Activated CD4-positive, alpha-beta T cell treated with anti-CD3 and anti-CD28 coated beads, Interleukin-2, amount 10 ng/mL, durations not matched to agents 24 days and 14 days (primary cell): ENCODE results near the gene OR2T33. TPM values are rescaled to one million over a fixed set of nuclear protein-coding genes. Genes with fewer than 3 reads are reported as not detected.
"Not testable (repeated sequence)": the region's sequence is repeated elsewhere in the genome, so short reads cannot be mapped to it uniquely, and the experiment has no call there.

ENCODE experiments used
- DNase-seq: peaks from one replicate; pipeline ENCODE4 v3.0.0; 2022
- H3K27ac Mint-ChIP-seq: one replicate; pipeline ENCODE4 v1.8.0; 2022; ENCODE audit warnings: mild to moderate bottlenecking, mixed read lengths
- H3K27me3 Mint-ChIP-seq: one replicate; pipeline ENCODE4 v1.8.0; 2022; ENCODE audit warnings: mixed read lengths
- H3K36me3 Mint-ChIP-seq: one replicate; pipeline ENCODE4 v1.8.0; 2022; ENCODE audit warnings: low read depth, mild to moderate bottlenecking, mixed read lengths
- H3K4me1 Mint-ChIP-seq: one replicate; pipeline ENCODE4 v1.8.0; 2021; ENCODE audit warnings: mixed read lengths
- H3K4me3 Mint-ChIP-seq: one replicate; pipeline ENCODE4 v1.8.0; 2022; ENCODE audit warnings: mild to moderate bottlenecking, moderate library complexity, mixed read lengths
- H3K9me3 Mint-ChIP-seq: one replicate; pipeline ENCODE4 v1.8.0; 2021; ENCODE audit warnings: mixed read lengths
- intact Hi-C: fragments of 100-400 bp; cut with micrococcal nuclease; formaldehyde crosslinking; loops from one replicate; pipeline ENCODE4 v1.15.1; 2023
- total RNA-seq: library from RNA; stranded (reverse); gene quantifications from 2 replicates; pipeline ENCODE4 v1.2.3, GENCODE V29; 2022

The OR2T33 gene
- total RNA-seq = not detected in 2 replicates

GRCh38 chr1:248277876-248278275 lies at the start of gene OR2T33:
Gene OR2T33, minus strand, starts transcription at chr1:248277976. Its CDS starts 4,162 bp downstream, at chr1:248273814.
- Mint-ChIP-seq H3K4me1 (no peaks in the 10 kb centered on the region), H3K27ac (no peak within 1 kb of the TSS), H3K36me3 (no peaks in the 10 kb centered on the region), H3K9me3 (no peaks in the 10 kb centered on the region), H3K27me3 (no peaks in the 10 kb centered on the region), H3K4me3 (no peak within 1 kb of the TSS)
- DNase-seq = no peak
- intact Hi-C loops = no loop called here

GRCh38 chr1:248324468-248324867 lies 46.7 kb upstream of the OR2T33 start, which contains the start of gene OR2M7:
Gene OR2M7, minus strand, starts transcription at chr1:248324568. Its CDS starts 0 bp downstream, at chr1:248324568.
- no peaks in the 10 kb centered on the region for H3K9me3 Mint-ChIP-seq
- no peaks in the 10 kb centered on the region for H3K27me3 Mint-ChIP-seq
- no peak within 1 kb of the TSS for H3K27ac Mint-ChIP-seq
- no peak for DNase-seq
- H3K4me3 Mint-ChIP-seq = no peak within 1 kb of the TSS
- no peaks in the 10 kb centered on the region for H3K36me3 Mint-ChIP-seq
- H3K4me1 Mint-ChIP-seq = no peaks in the 10 kb centered on the region
- intact Hi-C loops = no loop called here

- peaks cover 15% of the 10 kb centered on the region for H3K9me3 Mint-ChIP-seq
- no peaks in the 10 kb centered on the region for H3K36me3 Mint-ChIP-seq
- no peak overlapping the region for H3K27ac Mint-ChIP-seq
- intact Hi-C loops = no loop called here
- H3K4me1 Mint-ChIP-seq = no peaks in the 10 kb centered on the region
- no peak overlapping the region for H3K4me3 Mint-ChIP-seq
- DNase-seq = no peak
- H3K27me3 Mint-ChIP-seq = no peaks in the 10 kb centered on the region
These were observed 39.0 kb upstream of the OR2T33 start for GRCh38 chr1:248316796-248317195.

- intact Hi-C loops, H3K36me3 Mint-ChIP-seq, H3K27me3 Mint-ChIP-seq, DNase-seq, H3K9me3 Mint-ChIP-seq, H3K4me3 Mint-ChIP-seq, H3K4me1 Mint-ChIP-seq, H3K27ac Mint-ChIP-seq: not testable (repeated sequence)
These were observed 29.0 kb upstream of the OR2T33 start for GRCh38 chr1:248306740-248307139.

- H3K27ac Mint-ChIP-seq = no peak overlapping the region
- no peaks in the 10 kb centered on the region for H3K36me3 Mint-ChIP-seq
- H3K27me3 Mint-ChIP-seq = no peaks in the 10 kb centered on the region
- intact Hi-C loops = no loop called here
- no peak for DNase-seq
- no peaks in the 10 kb centered on the region for H3K4me1 Mint-ChIP-seq
- no peak overlapping the region for H3K4me3 Mint-ChIP-seq
- H3K9me3 Mint-ChIP-seq = no peaks in the 10 kb centered on the region
These were observed 28.3 kb upstream of the OR2T33 start for GRCh38 chr1:248306103-248306502.

GRCh38 chr1:248305672-248306071 lies 27.9 kb upstream of the OR2T33 start:
- H3K4me1 Mint-ChIP-seq, DNase-seq, H3K27me3 Mint-ChIP-seq, H3K27ac Mint-ChIP-seq, intact Hi-C loops, H3K4me3 Mint-ChIP-seq, H3K36me3 Mint-ChIP-seq, H3K9me3 Mint-ChIP-seq: not testable (repeated sequence)

GRCh38 chr1:248303324-248303723 lies 25.5 kb upstream of the OR2T33 start, which contains the start of gene OR2T12:
Gene OR2T12, minus strand, starts transcription at chr1:248303424. Its CDS starts 7,846 bp downstream, at chr1:248295578.
- no peaks in the 10 kb centered on the region for H3K9me3 Mint-ChIP-seq

GRCh38 chr1:248288391-248288790 lies 10.6 kb upstream of the OR2T33 start:
- intact Hi-C loops = no loop called here
- Mint-ChIP-seq H3K4me1 (no peaks in the 10 kb centered on the region), H3K27me3 (no peaks in the 10 kb centered on the region), H3K9me3 (no peaks in the 10 kb centered on the region), H3K36me3 (no peaks in the 10 kb centered on the region), H3K4me3 (no peak overlapping the region), H3K27ac (no peak overlapping the region)
- DNase-seq = no peak

More at GRCh38 chr1:248303324-248303723, 25.5 kb upstream of the OR2T33 start, which contains the start of gene OR2T12:
- intact Hi-C loops = no loop called here
- no peaks in the 10 kb centered on the region for H3K4me1 Mint-ChIP-seq
- H3K27ac Mint-ChIP-seq = no peak within 1 kb of the TSS
- no peaks in the 10 kb centered on the region for H3K27me3 Mint-ChIP-seq
- no peaks in the 10 kb centered on the region for H3K36me3 Mint-ChIP-seq
- H3K4me3 Mint-ChIP-seq = no peak within 1 kb of the TSS
- no peak for DNase-seq

GRCh38 chr1:248273225-248273624 lies 4.6 kb downstream of the OR2T33 start:
- H3K27me3 Mint-ChIP-seq, H3K36me3 Mint-ChIP-seq, H3K4me1 Mint-ChIP-seq, H3K27ac Mint-ChIP-seq, H3K4me3 Mint-ChIP-seq, intact Hi-C loops, DNase-seq, H3K9me3 Mint-ChIP-seq: not testable (repeated sequence)

GRCh38 chr1:248268178-248268577 lies 9.6 kb downstream of the OR2T33 start:
- no peak for DNase-seq
- no peak overlapping the region for H3K27ac Mint-ChIP-seq
- H3K4me1 Mint-ChIP-seq = no peaks in the 10 kb centered on the region
- H3K27me3 Mint-ChIP-seq = no peaks in the 10 kb centered on the region
- no peaks in the 10 kb centered on the region for H3K9me3 Mint-ChIP-seq
- intact Hi-C loops = no loop called here
- H3K4me3 Mint-ChIP-seq = no peak overlapping the region
- no peaks in the 10 kb centered on the region for H3K36me3 Mint-ChIP-seq

- H3K27ac Mint-ChIP-seq, DNase-seq, intact Hi-C loops, H3K4me3 Mint-ChIP-seq, H3K36me3 Mint-ChIP-seq, H3K9me3 Mint-ChIP-seq, H3K4me1 Mint-ChIP-seq, H3K27me3 Mint-ChIP-seq: not testable (repeated sequence)
These were observed 18.5 kb downstream of the OR2T33 start for GRCh38 chr1:248259309-248259708.

- no peak overlapping the region for H3K27ac Mint-ChIP-seq
- H3K4me3 Mint-ChIP-seq = peak overlapping the region; percentile 39
- H3K36me3 Mint-ChIP-seq = no peaks in the 10 kb centered on the region
- H3K27me3 Mint-ChIP-seq = peaks cover 5% of the 10 kb centered on the region
- peaks cover 5% of the 10 kb centered on the region for H3K4me1 Mint-ChIP-seq
- intact Hi-C loops = no loop called here
- DNase-seq = peak; percentile 71
- no peaks in the 10 kb centered on the region for H3K9me3 Mint-ChIP-seq
These were observed 34.6 kb downstream of the OR2T33 start for GRCh38 chr1:248243204-248243603.

GRCh38 chr1:248239478-248239877 lies 38.3 kb downstream of the OR2T33 start:
- H3K36me3 Mint-ChIP-seq = no peaks in the 10 kb centered on the region
- no peaks in the 10 kb centered on the region for H3K9me3 Mint-ChIP-seq
- no peak overlapping the region for H3K4me3 Mint-ChIP-seq
- intact Hi-C loops = no loop called here
- peaks cover 5% of the 10 kb centered on the region for H3K27me3 Mint-ChIP-seq
- peaks cover 5% of the 10 kb centered on the region for H3K4me1 Mint-ChIP-seq
- no peak overlapping the region for H3K27ac Mint-ChIP-seq
- DNase-seq = no peak

- H3K27ac Mint-ChIP-seq = no peak within 1 kb of the TSS
These were observed 46.7 kb downstream of the OR2T33 start, which contains the start of gene OR2M4 for GRCh38 chr1:248231117-248231516. Gene OR2M4, plus strand, starts transcription at chr1:248231417. Its CDS starts 7,512 bp downstream, at chr1:248238929.

GRCh38 chr1:248229360-248229908 lies 48.3 kb downstream of the OR2T33 start:
- Mint-ChIP-seq H3K4me1 (no peaks in the 10 kb centered on the region), H3K9me3 (no peaks in the 10 kb centered on the region), H3K4me3 (no peak overlapping the region), H3K27ac (no peak overlapping the region), H3K27me3 (no peaks in the 10 kb centered on the region), H3K36me3 (no peaks in the 10 kb centered on the region)
- intact Hi-C loops = no loop called here
- DNase-seq = no peak

More at GRCh38 chr1:248231117-248231516, 46.7 kb downstream of the OR2T33 start, which contains the start of gene OR2M4:
- intact Hi-C loops = no loop called here
- H3K9me3 Mint-ChIP-seq = no peaks in the 10 kb centered on the region
- H3K4me1 Mint-ChIP-seq = no peaks in the 10 kb centered on the region
- H3K4me3 Mint-ChIP-seq = no peak within 1 kb of the TSS
- no peak for DNase-seq
- no peaks in the 10 kb centered on the region for H3K27me3 Mint-ChIP-seq
- no peaks in the 10 kb centered on the region for H3K36me3 Mint-ChIP-seq
